C4-2B (cell line): ENCODE measurements around the gene VMAC.
"Not testable (repeated sequence)": the region's sequence is repeated elsewhere in the genome, so short reads cannot be mapped to it uniquely, and the experiment has no call there.

ENCODE experiments used
- H3K27ac ChIP-seq: fragments of 450-650 bp; 2 replicates; pipeline ENCODE4 v1.5.1; 2017
- CTCF ChIP-seq: fragments of 450-650 bp; conservative IDR thresholded peaks from 2 replicates; pipeline ENCODE4 v1.5.1; 2017; ENCODE audit warnings: mild to moderate bottlenecking
- ZFX ChIP-seq: fragments of 450-650 bp; IDR thresholded peaks from 2 replicates; pipeline ENCODE4 v1.6.1; 2017

Gene VMAC

DNA sequence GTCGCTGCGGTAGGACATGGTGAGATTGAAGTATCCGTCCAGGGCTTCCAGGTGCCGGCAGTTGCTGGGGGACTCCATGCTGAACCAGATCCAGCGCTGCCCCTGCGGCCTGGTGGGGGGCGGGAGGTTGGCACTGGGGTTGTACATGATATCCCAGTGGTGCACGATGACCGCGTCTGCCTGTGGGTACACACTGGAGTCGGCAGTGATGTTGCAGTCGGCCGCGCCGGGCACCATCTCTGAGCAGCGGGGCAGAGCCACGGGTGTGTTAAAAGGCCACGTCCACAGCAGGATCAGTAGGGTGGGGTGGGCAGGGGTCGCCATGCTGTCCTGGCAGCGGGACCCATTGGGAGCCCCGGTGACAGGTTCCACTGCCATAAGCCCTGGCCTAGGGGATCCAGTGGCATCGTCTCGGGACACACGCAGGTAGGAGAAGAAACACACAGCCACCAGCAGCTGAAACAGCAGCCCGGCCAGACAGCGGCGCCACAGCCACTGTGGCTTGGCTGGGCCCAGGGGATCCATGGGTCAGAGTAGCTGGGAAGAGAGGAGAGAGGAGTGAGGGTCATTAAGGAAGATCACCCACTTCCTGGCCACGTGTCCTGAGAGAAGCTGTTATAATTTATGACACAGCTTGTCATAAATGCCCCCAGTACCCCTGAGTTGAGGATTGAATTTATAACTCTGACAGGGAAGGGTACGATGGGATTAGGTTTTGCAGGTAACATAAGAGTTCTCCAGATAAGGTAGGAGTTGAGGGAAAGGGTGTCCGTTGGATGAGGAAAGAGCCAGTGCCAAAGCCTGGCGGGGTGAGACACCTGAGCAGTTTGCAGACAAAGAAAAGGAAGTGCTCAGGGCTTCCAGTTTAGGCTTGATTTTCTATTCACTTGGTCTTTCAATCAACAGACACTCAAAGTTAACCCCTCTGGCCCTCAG, 37.2 kb upstream of the VMAC start:
- no peak for TF ChIP-seq ZFX
- no peak for TF ChIP-seq CTCF
- H3K27ac ChIP-seq: no peak overlapping the region

DNA sequence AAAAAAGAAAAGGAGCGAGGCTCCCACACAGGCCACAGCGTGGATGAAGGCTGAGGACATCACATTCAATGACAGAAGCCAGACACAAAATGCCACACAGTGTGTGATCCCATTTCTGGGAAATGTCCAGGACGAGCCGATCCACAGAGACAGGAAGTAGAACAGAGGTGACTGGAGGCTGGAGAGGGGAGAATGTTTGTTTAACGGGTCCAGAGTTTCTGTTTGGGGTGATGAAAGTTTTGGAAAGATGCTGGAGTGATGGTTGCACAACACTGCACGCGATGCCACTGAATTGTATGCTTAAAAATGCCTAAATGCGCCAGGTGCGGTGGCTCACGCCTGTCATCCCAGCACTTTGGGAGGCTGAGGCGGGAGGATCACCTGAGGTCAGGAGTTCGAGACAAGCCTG, 33.7 kb upstream of the VMAC start:
- no peak overlapping the region for H3K27ac ChIP-seq

DNA sequence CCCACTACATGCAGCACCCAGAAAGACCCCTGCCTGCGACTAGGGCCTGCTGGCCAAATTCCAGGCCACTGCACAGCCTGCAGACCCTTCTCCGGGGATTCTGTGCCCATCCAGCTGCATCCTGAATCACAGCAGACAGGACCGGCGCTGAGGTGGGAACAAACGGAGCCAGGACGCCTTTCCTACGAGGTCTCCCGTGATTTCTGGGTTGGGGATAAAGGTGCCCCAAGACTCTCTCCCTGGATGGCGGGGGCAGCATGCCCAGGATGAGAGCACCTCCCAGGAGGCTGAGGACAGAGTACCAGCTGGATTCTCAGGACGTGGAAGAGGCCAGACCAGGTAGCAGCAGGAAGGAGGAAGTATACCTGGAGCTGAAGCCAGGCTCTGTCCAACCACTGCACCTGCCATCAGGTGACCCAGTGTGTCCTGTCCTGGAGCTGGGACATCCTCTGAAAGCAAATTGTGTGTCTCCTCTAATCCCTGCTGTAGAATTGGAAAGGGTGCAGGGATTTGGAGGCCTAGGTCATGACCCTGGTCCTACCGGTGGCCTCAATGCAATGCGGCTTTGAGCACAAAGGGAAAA, 31.0 kb upstream of the VMAC start:
- TF ChIP-seq CTCF (no peak), ZFX (no peak)
- H3K27ac ChIP-seq: no peak overlapping the region

More for the DNA sequence above, 33.7 kb upstream of the VMAC start:
- TF ChIP-seq ZFX (no peak), CTCF (no peak)

DNA sequence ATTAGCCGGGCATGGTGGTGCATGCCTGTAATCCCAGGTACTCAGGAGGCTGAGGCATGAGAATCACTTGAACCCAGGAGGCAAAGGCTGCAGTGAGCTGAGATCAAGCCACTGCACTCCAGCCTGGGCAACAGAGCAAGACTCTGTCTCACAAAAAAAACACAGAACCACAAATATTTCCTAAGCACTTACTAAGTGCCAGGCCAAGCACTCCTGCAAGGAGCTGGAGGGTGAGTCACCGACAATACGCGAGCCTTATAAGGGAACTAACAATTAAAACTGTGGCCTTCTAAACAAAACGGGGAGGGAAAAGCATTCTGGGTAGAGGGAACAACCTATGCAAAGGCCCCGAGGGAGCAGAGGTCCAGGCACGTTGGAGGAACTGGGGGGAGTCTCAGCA, 30.2 kb upstream of the VMAC start:
- H3K27ac ChIP-seq: not testable (repeated sequence)

DNA sequence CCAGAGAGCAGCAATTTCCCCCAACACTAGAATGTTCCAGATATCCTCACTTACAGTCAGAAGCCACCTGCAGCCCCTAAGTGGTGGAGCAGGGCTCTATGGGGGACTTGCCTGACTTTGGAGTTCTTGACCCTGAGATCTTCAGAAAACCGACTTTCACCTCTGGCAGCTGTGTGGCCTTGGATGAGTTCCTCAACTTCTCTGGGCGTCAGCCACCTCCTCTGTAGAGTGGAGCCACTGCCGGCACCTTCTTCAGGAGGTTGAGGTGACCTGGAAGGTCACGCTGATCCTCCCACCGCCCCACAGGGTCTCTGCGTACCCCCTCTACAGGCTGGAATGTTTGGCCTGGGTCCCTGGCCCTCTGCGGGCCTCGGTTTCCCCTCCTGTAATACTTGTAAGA, 27.2 kb upstream of the VMAC start:
- TF ChIP-seq CTCF: no peak
- TF ChIP-seq ZFX: no peak
- H3K27ac ChIP-seq: no peak overlapping the region

- TF ChIP-seq ZFX (no peak), CTCF (no peak)
- H3K27ac ChIP-seq: no peak overlapping the region
These were observed 26.8 kb upstream of the VMAC start for GRCh38 chr19:5877882-5878281.

DNA sequence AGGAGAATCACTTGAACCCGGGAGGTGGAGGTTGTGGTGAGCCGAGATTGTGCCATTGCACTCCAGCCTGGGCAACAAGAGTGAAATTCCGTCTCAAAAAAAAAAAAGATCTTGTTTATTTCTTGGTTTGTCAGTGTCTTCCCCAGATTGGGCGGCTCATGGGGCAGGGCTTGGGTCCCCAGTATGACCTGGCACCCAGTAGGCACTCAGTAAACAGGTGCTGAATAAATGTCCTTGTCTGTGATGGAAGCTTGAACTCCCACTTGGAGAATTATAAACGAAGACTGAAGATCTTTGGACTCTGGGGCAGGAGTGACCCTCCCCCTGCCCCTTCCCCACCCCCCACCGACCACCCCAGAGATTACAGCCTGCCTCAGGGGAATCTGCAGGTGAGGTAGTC, 24.5 kb upstream of the VMAC start:
- TF ChIP-seq ZFX (no peak), CTCF (no peak)
- H3K27ac ChIP-seq: no peak overlapping the region

DNA sequence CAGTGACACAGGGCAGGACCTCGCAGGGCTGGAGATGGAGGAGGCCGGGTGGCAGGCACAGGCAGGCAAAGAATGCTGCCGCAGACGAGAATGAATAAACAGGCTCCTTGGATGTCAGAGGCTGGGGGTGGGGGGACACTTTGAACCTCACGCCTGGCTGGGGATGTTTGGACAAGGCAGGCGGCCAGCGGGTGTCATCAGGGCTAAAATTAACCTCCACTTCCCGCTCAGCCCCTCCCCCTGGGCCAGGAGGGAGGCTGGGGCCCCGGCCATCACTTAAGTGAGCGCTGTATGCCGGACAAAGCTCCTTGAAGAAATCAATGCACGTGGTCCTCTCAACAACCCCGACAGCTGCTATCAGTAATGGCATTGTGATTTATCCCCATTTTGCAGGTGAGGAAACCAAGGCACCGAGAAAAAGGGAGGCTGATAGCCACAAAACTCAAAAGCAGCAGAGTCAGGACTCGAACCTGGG, 24.0 kb upstream of the VMAC start:
- H3K27ac ChIP-seq: no peak overlapping the region
- no peak for TF ChIP-seq CTCF
- TF ChIP-seq ZFX: no peak
